ENCODE results near the gene SH3RF3. TPM values are rescaled to one million over a fixed set of nuclear protein-coding genes. Genes with fewer than 3 reads are reported as not detected.
"Not testable (repeated sequence)": the region's sequence is repeated elsewhere in the genome, so short reads cannot be mapped to it uniquely, and the experiment has no call there.

SH3RF3 gene
- total RNA-seq, 4 donors from 2014 or later = 2.8 to 5.7 (median 3.0) TPM

DNA sequence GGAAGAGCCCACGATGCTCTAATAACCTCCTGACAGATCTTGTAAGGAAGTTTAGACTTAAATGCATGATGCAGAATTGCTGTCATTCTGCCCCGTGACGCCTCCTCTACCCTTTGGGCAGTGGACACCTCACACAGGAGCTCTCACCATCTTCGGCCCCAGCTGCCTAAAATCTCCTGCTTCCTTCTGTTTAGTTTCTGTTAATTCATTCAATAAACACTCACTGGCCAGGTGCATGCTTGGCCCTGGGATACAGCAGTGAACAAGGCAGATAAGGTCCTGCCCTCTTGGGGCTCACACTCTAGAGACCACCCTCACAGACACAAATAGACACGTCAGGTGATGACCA, 403.7 kb downstream of the SH3RF3 start:
- Histone ChIP-seq H3K27ac (no peak overlapping the region), H3K9me3 (no peaks in the 10 kb centered on the region), H3K4me1 (no peaks in the 10 kb centered on the region), H3K27me3 (no peaks in the 10 kb centered on the region), H3K36me3 (no peaks in the 10 kb centered on the region), H3K4me3 (no peak overlapping the region)
- DNase-seq (no peak), ATAC-seq (no peak)
- in situ Hi-C loops (cut with MboI; ENCODE audit: low sequenced_read_pairs in 4 of 4) (no loop called here), intact Hi-C loops (cut with DNase I; ENCODE audit: low total_unique reads) (no loop called here)
- no peak for TF ChIP-seq POLR2A (IDR thresholded peaks at IDR 0.05)
- TF ChIP-seq, protein P1, sequence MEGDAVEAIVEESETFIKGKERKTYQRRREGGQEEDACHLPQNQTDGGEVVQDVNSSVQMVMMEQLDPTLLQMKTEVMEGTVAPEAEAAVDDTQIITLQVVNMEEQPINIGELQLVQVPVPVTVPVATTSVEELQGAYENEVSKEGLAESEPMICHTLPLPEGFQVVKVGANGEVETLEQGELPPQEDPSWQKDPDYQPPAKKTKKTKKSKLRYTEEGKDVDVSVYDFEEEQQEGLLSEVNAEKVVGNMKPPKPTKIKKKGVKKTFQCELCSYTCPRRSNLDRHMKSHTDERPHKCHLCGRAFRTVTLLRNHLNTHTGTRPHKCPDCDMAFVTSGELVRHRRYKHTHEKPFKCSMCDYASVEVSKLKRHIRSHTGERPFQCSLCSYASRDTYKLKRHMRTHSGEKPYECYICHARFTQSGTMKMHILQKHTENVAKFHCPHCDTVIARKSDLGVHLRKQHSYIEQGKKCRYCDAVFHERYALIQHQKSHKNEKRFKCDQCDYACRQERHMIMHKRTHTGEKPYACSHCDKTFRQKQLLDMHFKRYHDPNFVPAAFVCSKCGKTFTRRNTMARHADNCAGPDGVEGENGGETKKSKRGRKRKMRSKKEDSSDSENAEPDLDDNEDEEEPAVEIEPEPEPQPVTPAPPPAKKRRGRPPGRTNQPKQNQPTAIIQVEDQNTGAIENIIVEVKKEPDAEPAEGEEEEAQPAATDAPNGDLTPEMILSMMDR (IDR thresholded peaks at IDR 0.05 in 4 of 5, conservative IDR thresholded peaks at IDR 0.05 in 1 of 5) = no peak

DNA sequence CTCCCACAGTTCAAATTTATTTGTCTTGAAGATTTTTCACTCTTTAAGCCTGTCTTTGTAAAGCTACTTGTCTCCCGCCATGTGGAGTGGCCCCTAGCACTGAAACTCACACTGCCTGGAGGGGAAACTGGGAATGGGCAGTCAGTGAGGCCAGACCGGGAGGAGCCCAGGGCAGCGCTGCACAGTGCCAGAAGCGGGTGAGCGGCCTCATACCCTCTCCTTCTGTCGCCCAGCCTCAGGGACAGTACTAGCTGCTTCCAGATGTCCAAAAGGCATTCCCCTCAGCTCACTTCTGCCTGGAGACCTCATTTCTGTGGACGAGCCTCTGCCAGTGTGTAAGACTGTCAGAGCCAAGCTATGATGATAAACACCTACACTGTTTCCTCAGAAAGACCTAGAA, 404.8 kb downstream of the SH3RF3 start:
- H3K27me3 ChIP-seq = peaks cover 0 to 1% (median 0%) of the 10 kb centered on the region in 3 donors
- no peak for TF ChIP-seq POLR2A (IDR thresholded peaks at IDR 0.05)
- TF ChIP-seq, protein P1 (IDR thresholded peaks at IDR 0.05 in 4 of 5, conservative IDR thresholded peaks at IDR 0.05 in 1 of 5) = no peak
- H3K4me3 ChIP-seq = no peak overlapping the region
- no peaks in the 10 kb centered on the region for H3K4me1 ChIP-seq
- H3K9me3 ChIP-seq = no peaks in the 10 kb centered on the region
- in situ Hi-C loops (cut with MboI; ENCODE audit: low sequenced_read_pairs in 4 of 4) = no loop called here
- DNase-seq = no peak
- H3K36me3 ChIP-seq = no peaks in the 10 kb centered on the region
- intact Hi-C loops (cut with DNase I; ENCODE audit: low total_unique reads) = no loop called here
- no peak overlapping the region for H3K27ac ChIP-seq
- ATAC-seq = no peak

DNA sequence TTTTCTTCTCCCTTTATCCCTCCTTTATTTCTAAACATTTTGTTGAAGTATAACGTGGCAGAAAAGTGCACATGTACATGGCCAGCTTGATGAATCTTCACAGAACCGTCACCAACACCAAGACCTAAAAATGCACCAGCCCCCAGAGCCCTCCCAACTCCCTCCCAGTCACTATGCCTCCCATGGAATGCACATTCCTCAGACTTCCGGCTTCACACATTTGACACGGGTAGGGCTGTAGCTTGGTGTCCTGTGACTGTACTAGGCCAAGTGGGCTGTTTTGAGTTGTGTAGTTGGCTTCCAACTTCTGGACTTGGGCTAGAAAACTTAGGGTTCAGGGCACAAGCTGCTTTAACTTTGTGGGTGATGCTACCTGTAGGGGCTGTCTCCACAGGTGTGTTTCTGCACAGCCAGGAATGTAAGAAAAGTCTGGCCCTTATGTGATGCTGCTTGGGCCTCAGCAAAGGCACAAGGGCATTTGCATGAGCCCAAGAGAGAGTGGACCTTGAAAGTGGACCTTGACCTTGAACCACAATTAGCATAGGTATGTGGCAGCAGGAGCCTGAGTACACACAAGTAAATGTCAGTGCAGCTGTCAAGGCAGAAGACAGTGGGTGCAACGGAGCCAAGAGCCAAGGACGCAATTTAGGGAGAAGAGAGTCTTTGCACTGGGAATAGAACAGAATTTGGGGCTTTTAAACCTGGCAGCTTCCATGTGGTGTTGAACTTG, 406.4 kb downstream of the SH3RF3 start:
- no peaks in the 10 kb centered on the region for H3K9me3 ChIP-seq
- ATAC-seq (no peak), DNase-seq (no peak)
- TF ChIP-seq, protein P1 (IDR thresholded peaks at IDR 0.05 in 4 of 5, conservative IDR thresholded peaks at IDR 0.05 in 1 of 5) = no peak
- TF ChIP-seq POLR2A (IDR thresholded peaks at IDR 0.05) = no peak
- H3K36me3 ChIP-seq = no peaks in the 10 kb centered on the region
- H3K27ac ChIP-seq = no peak overlapping the region
- in situ Hi-C loops (cut with MboI; ENCODE audit: low sequenced_read_pairs in 4 of 4) (no loop called here), intact Hi-C loops (cut with DNase I; ENCODE audit: low total_unique reads) (no loop called here)
- no peak overlapping the region for H3K4me3 ChIP-seq
- no peaks in the 10 kb centered on the region for H3K4me1 ChIP-seq
- H3K27me3 ChIP-seq = peaks cover 0 to 3% (median 0%) of the 10 kb centered on the region in 3 donors

DNA sequence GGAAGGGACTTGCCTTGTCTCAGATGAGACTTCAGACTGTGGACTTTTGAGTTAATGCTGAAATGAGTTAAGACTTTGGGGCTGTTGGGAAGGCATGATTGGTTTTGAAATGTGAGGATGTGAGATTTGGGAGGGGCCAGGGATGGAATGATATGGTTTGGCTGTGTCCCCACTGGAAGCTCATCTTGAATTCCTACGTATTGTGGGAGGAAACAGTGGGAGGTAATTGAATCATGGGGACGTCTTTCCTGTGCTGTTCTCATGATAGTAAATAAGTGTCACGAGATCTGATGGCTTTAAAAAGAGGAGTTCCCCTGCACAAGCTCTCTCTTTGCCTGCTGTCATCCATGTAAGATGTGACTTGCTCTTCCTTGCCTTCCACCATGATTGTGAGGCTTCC, 407.6 kb downstream of the SH3RF3 start:
- H3K27ac ChIP-seq; H3K4me3 ChIP-seq; H3K36me3 ChIP-seq; H3K4me1 ChIP-seq; in situ Hi-C loops (cut with MboI; ENCODE audit: low sequenced_read_pairs in 4 of 4); H3K27me3 ChIP-seq; H3K9me3 ChIP-seq; DNase-seq; intact Hi-C loops (cut with DNase I; ENCODE audit: low total_unique reads); ATAC-seq: not testable (repeated sequence)

DNA sequence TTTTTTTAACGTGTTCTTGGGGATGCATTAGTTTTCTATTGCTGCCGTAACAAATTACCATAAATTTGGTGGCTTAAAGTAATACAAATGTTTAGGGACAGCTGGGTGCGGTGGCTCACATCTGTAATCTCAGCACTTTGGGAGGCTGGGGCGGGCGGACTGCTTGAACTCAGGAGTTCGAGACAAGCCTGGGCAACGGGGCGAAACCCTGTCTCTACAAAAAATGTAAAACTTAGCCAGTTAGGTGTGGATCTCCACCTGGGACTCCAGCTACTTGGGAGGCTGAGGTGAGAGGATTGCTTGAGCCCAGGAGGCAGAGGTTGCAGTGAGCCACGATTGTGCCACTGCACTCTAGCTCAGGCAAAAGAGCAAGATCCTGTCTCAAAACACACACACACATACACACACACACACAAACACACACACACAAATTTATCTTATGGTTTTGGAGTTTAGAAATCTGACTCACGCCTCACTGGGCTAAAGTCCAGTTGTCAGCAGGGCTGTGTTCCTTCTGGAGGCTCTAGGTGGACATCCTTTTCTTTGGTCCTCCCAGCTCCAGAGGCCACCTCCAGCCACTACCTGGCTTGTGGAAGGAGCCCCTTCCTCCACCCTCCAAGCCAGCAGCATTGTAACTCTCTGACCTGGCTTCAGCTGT, 408.7 kb downstream of the SH3RF3 start:
- ATAC-seq (no peak), DNase-seq (no peak)
- Histone ChIP-seq H3K27ac (no peak overlapping the region), H3K27me3 (peaks cover 0 to 3% (median 0%) of the 10 kb centered on the region in 3 donors), H3K4me1 (no peaks in the 10 kb centered on the region), H3K4me3 (no peak overlapping the region), H3K9me3 (no peaks in the 10 kb centered on the region), H3K36me3 (no peaks in the 10 kb centered on the region)
- TF ChIP-seq POLR2A (IDR thresholded peaks at IDR 0.05) = no peak
- TF ChIP-seq, protein P1 (IDR thresholded peaks at IDR 0.05 in 4 of 5, conservative IDR thresholded peaks at IDR 0.05 in 1 of 5) = no peak
- intact Hi-C loops (cut with DNase I; ENCODE audit: low total_unique reads) = no loop called here
- in situ Hi-C loops (cut with MboI; ENCODE audit: low sequenced_read_pairs in 4 of 4) = no loop called here
